HAP-1 (cell line): ENCODE data around the gene PSORS1C1.
"Not testable (repeated sequence)": the region's sequence is repeated elsewhere in the genome, so short reads cannot be mapped to it uniquely, and the experiment has no call there.

ENCODE experiments used
- DNase-seq, 2 experiments: peaks; one replicate each; pipeline ENCODE4 v3.0.0-alpha.2; 2016 to 2020; ENCODE audit warnings: low spot score in 2 of 2
- H3K27me3 ChIP-seq: fragments of 250-450 bp; sonication (Bioruptor Pico); 2 replicates; pipeline ENCODE4 v1.5.1; 2020; ENCODE audit warnings: low read depth, mild to moderate bottlenecking, moderate library complexity
- H3K36me3 ChIP-seq: fragments of 250-450 bp; sonication (Bioruptor Pico); replicated peaks from 2 replicates; pipeline ENCODE4 v1.5.1; 2020; ENCODE audit warnings: mild to moderate bottlenecking
- H3K4me1 ChIP-seq: fragments of 250-450 bp; sonication (Bioruptor Pico); 2 replicates; pipeline ENCODE4 v1.5.1; 2020; ENCODE audit warnings: mild to moderate bottlenecking
- H3K4me3 ChIP-seq: fragments of 250-450 bp; sonication (Bioruptor Pico); 2 replicates; pipeline ENCODE4 v1.5.1; 2020; ENCODE audit warnings: mild to moderate bottlenecking, moderate library complexity
- H3K9me3 ChIP-seq: fragments of 250-450 bp; sonication (Bioruptor Pico); 2 replicates; pipeline ENCODE4 v1.5.1; 2020; ENCODE audit warnings: mild to moderate bottlenecking, moderate library complexity
- in situ Hi-C: fragments of 300-500 bp; cut with MboI; formaldehyde crosslinking; loops from 3 replicates; pipeline ENCODE4 v1.14.3; 2020; ENCODE audit warnings: low sequenced_read_pairs, inconsistent platforms, mixed read lengths

The PSORS1C1 gene

GRCh38 chr6:31161216-31162126, 46.9 kb downstream of the PSORS1C1 start:
- peaks cover 11% of the 10 kb centered on the region for H3K4me1 ChIP-seq
- H3K4me3 ChIP-seq, result no peak overlapping the region
- DNase-seq, result no peak
- H3K36me3 ChIP-seq, result peaks cover 31% of the 10 kb centered on the region
- no peaks in the 10 kb centered on the region for H3K27me3 ChIP-seq
- in situ Hi-C loops, result no loop called here
- no peaks in the 10 kb centered on the region for H3K9me3 ChIP-seq

DNA sequence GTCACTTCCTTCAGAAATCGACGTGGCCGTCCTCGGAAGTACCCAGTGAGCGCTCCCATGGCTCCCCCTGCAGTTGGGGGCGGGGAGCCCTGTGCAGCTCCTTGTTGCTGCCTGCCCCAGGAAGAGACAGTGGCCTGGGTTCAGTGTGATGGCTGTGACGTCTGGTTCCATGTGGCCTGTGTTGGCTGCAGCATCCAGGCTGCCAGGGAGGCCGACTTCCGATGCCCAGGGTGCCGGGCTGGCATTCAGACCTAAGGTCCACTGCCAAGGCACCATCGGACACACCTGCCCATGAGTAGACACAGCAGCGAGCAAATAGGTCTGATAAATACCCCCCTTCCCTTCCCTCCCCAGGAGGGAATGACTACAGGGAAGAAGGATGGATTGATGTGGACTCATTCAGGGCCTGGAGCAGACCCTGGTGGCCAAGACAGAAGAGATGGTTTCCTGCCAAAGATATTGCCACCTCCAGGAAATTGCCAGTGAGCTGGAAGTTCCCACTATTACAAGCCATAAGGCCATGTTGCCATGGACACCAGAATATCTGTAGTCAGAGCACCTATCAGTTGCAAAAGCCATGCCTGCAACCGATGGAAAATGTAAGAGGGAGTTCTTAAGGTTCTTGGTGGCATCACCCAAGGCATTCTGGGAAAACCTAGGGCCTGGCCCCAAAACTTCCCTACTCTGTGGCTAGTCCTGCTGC, 48.0 kb downstream of the PSORS1C1 start:
- Histone ChIP-seq H3K4me3 (no peak overlapping the region), H3K4me1 (peaks cover 6% of the 10 kb centered on the region), H3K36me3 (peaks cover 27% of the 10 kb centered on the region), H3K27me3 (no peaks in the 10 kb centered on the region), H3K9me3 (no peaks in the 10 kb centered on the region)
- in situ Hi-C loops, result no loop called here
- no peak for DNase-seq

DNA sequence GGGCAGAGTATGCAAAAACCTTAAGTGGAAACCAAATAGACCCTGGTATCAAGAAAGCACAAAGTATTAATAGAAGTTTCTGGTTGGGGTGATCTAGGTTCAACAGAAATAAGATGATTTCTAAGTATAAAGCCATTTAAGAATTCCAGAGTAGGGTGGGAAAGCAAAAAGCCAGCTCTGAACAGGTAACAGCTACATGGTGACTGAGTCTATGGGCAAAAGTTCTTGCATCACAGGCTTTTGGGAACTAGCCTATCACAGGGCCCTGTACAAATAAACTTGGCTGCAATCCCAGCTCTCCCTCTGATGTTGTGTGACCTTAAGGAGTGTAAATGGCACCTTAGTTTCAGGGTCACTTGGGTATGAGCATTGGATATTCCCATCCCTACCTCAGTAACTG, 49.3 kb downstream of the PSORS1C1 start:
- no peaks in the 10 kb centered on the region for H3K9me3 ChIP-seq
- peaks cover 6% of the 10 kb centered on the region for H3K4me1 ChIP-seq
- no peak overlapping the region for H3K4me3 ChIP-seq
- no peak for DNase-seq
- H3K36me3 ChIP-seq, result peaks cover 27% of the 10 kb centered on the region
- in situ Hi-C loops, result no loop called here
- no peaks in the 10 kb centered on the region for H3K27me3 ChIP-seq

DNA sequence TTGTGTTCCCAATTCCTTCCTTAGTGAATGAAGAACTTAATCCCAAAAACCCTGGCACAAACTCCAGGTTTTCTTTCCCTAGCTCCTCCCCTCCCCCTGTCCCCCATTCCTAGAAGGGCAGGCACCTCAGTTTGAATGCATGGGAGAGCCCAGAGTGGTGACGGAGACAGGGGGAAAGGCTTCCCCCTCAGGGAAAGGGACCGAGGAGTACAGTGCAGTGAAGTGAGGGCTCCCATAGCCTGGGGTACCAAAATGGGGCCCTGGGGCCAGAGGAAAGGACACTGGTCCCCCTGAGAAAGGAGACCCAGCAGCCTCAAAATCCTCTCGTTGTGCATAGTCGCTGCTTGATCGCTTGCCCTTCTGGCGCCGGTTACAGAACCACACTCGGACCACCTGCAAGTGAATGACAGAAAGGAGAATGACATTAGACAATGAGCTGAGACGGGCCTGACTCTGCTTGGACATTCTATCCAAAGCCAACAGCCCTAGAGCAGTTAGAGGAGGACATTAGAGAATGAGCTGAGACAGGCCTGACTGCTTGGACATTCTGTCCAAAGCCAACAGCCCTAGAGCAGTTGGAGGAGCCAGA, 50.0 kb downstream of the PSORS1C1 start:
- in situ Hi-C loops, DNase-seq, H3K4me1 ChIP-seq, H3K9me3 ChIP-seq, H3K27me3 ChIP-seq: not testable (repeated sequence)
- Histone ChIP-seq H3K36me3 (peaks cover 27% of the 10 kb centered on the region), H3K4me3 (peak overlapping the region; percentile 18; the same call in 1 of the 2 replicates)

DNA sequence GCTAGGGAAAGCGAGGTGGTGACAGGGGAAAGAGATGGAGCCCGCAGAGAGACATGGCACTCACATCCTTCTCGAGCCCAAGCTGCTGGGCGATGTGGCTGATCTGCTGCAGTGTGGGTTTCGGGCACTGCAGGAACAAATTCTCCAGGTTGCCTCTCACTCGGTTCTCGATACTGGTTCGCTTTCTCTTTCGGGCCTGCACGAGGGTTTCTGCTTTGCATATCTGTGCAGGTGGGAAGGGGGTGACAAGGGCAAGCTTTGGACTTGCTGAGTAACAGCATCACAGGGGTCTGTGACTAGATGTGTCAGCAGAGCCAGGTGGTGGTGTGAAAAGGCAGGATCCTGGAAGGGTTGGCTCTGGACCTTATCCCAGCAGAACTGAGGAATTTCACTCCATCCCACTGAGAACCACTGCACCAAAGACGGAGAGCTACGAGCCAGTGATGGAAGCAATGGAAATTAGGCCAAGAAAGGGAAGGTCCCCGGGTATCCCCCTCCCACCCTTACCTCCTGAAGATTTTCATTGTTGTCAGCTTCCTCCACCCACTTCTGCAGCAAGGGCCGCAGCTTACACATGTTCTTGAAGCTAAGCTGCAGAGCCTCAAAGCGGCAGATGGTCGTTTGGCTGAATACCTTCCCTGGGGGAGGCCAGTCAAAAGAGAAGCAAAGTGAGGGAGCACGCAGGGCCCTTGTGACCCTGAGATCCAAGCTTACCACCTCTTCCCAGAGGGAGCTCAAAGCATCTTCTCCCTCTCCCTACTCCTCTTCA, 50.6 kb downstream of the PSORS1C1 start:
- peaks cover 26% of the 10 kb centered on the region for H3K36me3 ChIP-seq
- H3K4me1 ChIP-seq, H3K27me3 ChIP-seq, DNase-seq, H3K9me3 ChIP-seq, H3K4me3 ChIP-seq, in situ Hi-C loops: not testable (repeated sequence)

- in situ Hi-C loops, result no loop called here
- Histone ChIP-seq H3K36me3 (peaks cover 25% of the 10 kb centered on the region), H3K27me3 (no peaks in the 10 kb centered on the region), H3K9me3 (peaks cover 3% of the 10 kb centered on the region; the same call in 1 of the 2 replicates), H3K4me1 (no peaks in the 10 kb centered on the region), H3K4me3 (no peak overlapping the region)
- no peak for DNase-seq
Measured at GRCh38 chr6:31165986-31166385, 51.4 kb downstream of the PSORS1C1 start.

GRCh38 chr6:31168606-31169005, 54.0 kb downstream of the PSORS1C1 start:
- H3K9me3 ChIP-seq, result peaks cover 3% of the 10 kb centered on the region; the same call in 1 of the 2 replicates
- H3K27me3 ChIP-seq, result no peaks in the 10 kb centered on the region
- in situ Hi-C loops, result no loop called here
- peaks cover 5% of the 10 kb centered on the region for H3K36me3 ChIP-seq
- no peak overlapping the region for H3K4me3 ChIP-seq
- no peak for DNase-seq
- H3K4me1 ChIP-seq, result peaks cover 14% of the 10 kb centered on the region

DNA sequence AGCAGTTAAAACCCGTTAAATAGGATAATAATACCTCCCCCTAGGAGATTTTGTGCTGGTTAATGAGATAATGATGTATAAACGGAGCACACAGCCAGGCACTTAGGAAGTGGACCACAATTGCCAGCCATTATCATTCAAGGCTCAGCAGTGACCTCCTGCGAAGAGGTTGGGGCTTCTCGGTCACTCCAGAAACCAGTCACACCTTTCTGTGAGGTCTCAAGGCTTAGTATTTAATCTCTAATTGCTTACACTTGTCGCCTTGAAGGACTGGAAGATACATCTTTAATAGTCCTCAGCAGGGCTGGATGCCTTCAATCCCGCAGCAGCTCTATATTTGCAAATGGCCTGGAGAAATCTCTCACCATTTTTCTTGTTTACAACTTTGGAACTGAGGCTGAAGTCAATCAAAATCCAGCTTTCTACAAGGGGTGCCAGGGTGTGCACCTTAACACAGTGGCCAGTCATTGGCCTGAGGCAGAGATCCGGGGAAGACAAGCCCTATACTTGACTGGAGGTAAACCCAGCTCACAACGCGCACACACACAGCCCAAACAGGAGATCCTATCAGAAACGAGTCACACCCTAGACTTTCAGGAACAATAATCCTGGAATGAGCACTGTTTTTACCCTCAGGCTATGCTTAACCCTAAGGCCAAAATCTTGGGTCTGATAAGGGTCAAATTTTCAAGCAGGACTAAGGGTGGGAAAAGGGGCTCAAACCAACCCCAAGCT, 54.7 kb downstream of the PSORS1C1 start:
- DNase-seq, result no peak
- Histone ChIP-seq H3K9me3 (peaks cover 3% of the 10 kb centered on the region; the same call in 1 of the 2 replicates), H3K4me1 (peaks cover 14% of the 10 kb centered on the region), H3K36me3 (peaks cover 4% of the 10 kb centered on the region), H3K27me3 (no peaks in the 10 kb centered on the region), H3K4me3 (no peak overlapping the region)
- in situ Hi-C loops, result no loop called here

- in situ Hi-C loops, H3K27me3 ChIP-seq, H3K9me3 ChIP-seq, H3K36me3 ChIP-seq: not testable (repeated sequence)
- Histone ChIP-seq H3K4me3 (peak overlapping the region; percentile 52), H3K4me1 (peaks cover 14% of the 10 kb centered on the region)
- DNase-seq, result peak in 1 of 2 experiments; percentile 67
Measured at GRCh38 chr6:31169858-31170599, 55.4 kb downstream of the PSORS1C1 start.

- Histone ChIP-seq H3K4me1 (peaks cover 14% of the 10 kb centered on the region), H3K4me3 (peak within 1 kb of the TSS; percentile 52), H3K9me3 (peaks cover 3% of the 10 kb centered on the region; the same call in 1 of the 2 replicates), H3K36me3 (peaks cover 4% of the 10 kb centered on the region), H3K27me3 (no peaks in the 10 kb centered on the region)
- in situ Hi-C loops, result no loop called here
- no peak for DNase-seq
Measured at GRCh38 chr6:31170600-31170881, 55.9 kb downstream of the PSORS1C1 start, which contains the start of gene POU5F1. Gene POU5F1 (minus strand): TSS chr6:31170682. CDS start chr6:31170620, 62 bp downstream.

GRCh38 chr6:31170987-31171671, 56.5 kb downstream of the PSORS1C1 start:
- peaks cover 4% of the 10 kb centered on the region for H3K36me3 ChIP-seq
- H3K27me3 ChIP-seq, result no peaks in the 10 kb centered on the region
- peaks cover 14% of the 10 kb centered on the region for H3K4me1 ChIP-seq
- peaks cover 3% of the 10 kb centered on the region; the same call in 1 of the 2 replicates for H3K9me3 ChIP-seq
- no peak for DNase-seq
- no peak overlapping the region for H3K4me3 ChIP-seq
- in situ Hi-C loops, result no loop called here
